HG02840 (cell line): ENCODE data around the gene LSAMP.

Source experiments
- ATAC-seq: cut with Tn5 transposase; IDR thresholded peaks from one replicate; pipeline ENCODE4 v1.9.1; 2021; ENCODE audit warnings: mild to moderate bottlenecking, moderate library complexity, moderate number of reproducible peaks; ENCODE audit not compliant: unreplicated experiment, low FRiP score

Gene LSAMP

DNA sequence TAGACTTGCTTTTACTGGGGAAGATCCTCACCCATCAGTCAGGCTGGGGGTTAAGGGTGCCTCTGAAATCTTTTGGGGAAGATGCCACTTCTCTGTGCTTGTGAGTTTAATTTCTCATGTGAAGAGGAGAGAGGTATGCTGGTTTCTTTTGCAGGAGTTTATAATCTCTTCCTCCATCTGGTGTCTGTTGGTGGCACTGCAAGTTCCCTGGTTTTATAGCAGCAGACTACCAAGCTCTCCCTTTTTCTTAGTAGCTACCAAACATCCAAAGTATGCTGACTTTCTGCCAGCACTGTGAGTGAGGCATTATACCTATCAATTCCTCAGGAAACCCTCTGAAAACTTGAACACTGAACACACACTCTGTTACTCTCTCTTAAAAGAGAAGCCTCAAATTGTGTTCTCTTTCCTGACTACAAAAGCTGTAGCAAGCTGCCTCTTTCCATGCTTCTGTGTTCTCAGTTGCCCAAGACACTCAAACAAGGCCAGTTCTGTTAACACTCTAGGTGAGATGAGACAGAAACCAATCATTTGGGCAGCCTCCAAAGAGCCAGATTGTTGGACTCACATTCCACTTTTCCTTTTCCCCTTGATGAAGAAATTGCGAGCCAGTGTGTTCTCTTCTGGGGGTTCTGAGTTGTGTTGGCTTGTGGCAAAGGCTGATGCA is 522.5 kb downstream of the LSAMP start:
- no peak for ATAC-seq

DNA sequence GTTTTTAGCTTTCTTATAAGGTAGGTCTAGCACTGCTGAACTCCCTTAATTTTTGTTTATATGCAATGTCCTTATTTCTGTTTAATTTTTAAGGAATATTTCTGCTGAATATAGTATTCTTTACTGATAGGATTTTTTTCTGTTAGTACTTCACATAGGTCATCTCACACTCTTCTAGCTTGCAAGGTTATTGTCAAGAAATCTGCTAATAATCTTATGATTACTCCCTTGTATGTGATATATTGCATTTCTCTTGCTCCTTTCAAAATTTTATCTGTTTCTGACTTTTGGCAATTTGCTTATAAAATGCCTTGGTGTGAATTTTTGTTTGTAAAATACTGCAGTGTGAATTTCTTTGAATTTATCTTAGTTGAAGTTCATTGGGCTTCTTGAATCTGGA is 523.6 kb downstream of the LSAMP start:
- no peak for ATAC-seq

- ATAC-seq = no peak
Observed at GRCh38 chr3:115918900-115919299, 526.4 kb downstream of the LSAMP start.

GRCh38 chr3:115916866-115917265 is 528.4 kb downstream of the LSAMP start:
- no peak for ATAC-seq

- ATAC-seq = no peak
Observed at GRCh38 chr3:115915061-115915460, 530.2 kb downstream of the LSAMP start.

DNA sequence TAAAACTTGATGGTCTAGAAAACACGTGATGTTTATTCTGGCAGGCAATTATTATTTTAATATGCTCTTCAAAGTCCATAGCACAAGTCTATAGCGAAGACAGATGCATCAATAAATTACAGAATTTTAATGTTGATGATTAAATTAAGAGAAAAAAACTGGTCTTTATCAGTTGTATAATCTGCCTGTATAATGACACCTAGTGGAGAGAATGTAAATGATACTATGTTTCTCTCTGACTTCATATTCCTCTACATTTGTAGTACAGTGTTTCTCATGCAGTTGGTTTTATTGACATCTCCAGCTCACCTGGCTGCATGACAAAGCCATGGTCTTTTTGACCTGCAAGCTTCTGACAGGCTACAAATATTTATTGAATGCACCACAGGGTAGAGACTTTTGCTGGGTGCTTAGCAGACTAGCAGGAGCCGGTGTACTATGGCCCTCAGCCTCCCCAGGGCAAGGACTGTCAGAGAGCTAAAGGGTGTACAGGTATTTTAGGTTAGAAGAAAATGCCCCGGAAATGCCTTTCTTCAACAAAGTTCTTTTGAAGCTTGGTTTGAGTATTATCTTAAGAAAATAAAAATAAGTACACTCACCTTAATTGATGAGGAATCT is 532.1 kb downstream of the LSAMP start:
- no peak for ATAC-seq

- ATAC-seq = no peak
Observed at GRCh38 chr3:115912372-115912771, 532.9 kb downstream of the LSAMP start.

GRCh38 chr3:115905871-115906270 is 539.4 kb downstream of the LSAMP start:
- ATAC-seq = no peak

GRCh38 chr3:115903843-115904242 is 541.4 kb downstream of the LSAMP start:
- ATAC-seq = no peak

DNA sequence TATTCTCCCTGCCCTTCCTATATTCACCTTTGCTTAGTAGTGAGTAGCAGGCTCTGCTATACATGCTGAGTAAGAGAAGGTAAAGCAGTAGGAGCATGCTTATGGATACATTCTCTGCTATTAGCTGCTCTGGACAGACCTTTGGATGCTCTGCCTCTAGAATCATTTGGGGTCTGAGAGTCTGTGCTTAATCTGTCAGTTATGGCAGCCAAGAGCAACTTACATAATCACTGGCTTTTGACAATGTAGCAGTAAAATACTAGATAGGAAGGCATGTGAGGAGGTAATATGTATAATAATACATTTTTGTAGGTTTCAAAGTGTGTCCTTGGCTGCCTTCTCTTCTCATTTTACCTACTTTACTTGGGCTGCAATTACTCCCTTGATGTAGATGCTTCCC is 544.3 kb downstream of the LSAMP start:
- no peak for ATAC-seq

- ATAC-seq = no peak
Observed at GRCh38 chr3:115899535-115899934, 545.8 kb downstream of the LSAMP start.

GRCh38 chr3:115898656-115899410 is 546.5 kb downstream of the LSAMP start:
- no peak for ATAC-seq

- ATAC-seq = no peak
Observed at GRCh38 chr3:115891006-115891636, 554.2 kb downstream of the LSAMP start.

DNA sequence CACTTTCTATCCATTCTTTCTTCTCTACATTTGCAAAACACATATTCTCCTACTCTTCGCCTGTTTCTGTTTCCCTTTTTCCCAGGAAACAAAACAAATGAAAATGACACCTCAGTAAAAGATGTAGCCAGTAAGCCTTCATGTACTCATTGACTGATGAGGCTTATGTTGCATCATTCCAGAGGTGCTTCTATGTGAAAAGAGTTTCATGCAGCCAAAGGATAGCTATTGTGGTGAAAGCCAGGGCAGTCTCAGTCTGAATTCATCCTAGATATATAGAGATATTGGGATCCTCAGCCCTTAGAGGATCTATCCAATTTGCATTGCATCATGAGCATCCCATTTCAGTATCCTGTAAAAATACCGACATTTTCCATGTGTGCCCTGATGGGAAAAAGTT is 554.7 kb downstream of the LSAMP start:
- no peak for ATAC-seq

GRCh38 chr3:115885621-115886020 is 559.7 kb downstream of the LSAMP start:
- no peak for ATAC-seq

DNA sequence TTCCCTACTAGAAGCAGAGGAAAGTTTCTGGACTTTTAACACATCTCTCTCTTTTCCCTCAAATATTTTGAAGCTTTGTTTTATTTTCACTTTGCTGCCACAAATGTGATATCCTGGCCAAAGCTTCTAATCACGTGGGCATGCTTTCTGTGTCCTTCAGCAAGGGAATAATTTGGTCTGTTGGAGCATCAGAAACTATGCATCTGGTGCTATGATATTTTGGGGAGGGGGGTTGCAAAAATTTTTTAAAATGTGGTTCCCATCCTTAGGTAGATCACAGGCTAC is 567.7 kb downstream of the LSAMP start:
- no peak for ATAC-seq

DNA sequence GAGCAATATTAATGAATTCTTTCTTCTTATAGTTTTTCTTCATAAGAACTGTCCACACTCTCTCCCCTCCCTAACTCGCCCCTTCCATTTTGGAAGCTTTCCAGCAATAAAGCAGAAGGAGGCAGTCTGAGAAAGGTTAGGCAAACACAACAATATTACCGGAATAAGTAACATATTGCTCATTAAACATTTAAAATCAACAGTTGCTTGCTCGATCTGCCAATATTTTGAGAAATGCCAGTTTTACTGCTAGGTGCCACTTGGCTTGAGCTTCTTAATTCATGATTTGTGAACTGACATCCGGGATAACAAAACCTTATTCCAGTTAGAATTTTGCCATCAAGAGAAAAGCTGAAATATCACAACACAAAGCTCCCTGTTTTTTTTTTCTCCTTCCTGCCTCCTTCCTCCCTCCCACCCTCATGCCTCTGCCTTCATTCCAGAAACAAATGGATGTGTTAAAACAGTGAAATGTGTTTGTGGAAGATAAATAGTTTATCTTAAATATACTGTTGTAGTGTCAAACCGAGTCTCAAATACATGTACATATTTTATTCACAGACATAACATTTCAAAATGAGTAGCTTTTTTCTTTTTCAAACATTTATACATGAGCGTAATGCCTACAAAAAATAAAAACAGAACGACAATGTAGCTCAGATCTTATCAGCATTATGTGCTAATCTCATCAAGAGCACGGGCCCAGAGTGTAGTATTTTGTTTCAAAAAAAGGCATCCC is 568.2 kb downstream of the LSAMP start:
- no peak for ATAC-seq

DNA sequence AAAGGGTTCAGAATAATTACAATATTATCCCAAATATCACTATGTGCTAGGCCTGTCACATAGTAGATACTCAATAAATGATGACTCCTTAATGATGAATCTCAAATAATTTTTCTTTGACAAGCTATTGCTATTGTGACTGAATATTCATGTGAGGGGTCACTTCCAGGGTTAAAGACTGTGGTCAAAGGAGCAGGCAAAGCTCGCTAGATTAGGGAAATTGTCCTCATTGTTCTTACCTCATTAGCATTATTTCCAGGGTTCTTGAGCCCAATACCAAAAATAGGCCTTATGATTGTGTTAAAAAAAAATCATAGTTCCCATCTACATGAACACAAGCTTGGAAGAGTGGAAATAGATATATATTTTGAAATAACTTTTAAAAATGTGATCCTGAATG is 569.8 kb downstream of the LSAMP start:
- ATAC-seq = no peak

GRCh38 chr3:115871735-115872134 is 573.6 kb downstream of the LSAMP start:
- ATAC-seq = no peak

GRCh38 chr3:115864911-115865310 is 580.4 kb downstream of the LSAMP start:
- ATAC-seq = no peak

DNA sequence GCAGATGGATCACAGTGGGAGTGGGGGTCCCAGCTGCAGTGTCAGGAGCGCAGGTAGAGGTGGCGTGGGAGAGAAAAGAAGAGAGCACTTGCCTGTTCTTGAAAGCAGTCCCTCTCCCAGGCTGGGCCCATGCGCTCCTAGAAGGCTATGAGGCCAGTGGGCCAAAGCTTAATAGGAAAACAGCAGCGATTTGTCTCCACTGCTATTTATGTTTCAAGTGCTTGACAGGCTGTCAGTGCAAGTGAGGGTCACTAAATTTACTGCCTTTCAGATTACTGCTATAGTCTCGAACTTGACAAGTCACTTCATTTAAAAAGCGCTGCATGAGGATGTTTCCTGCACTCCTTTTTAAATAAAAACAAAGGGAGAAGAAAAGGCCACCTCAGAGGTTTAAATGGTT is 582.4 kb downstream of the LSAMP start:
- ATAC-seq = no peak
